OCI-LY7 (cell line): ENCODE results near the gene PPP2R3A. TPM values are rescaled to one million over a fixed set of nuclear protein-coding genes. Genes with fewer than 3 reads are reported as not detected.

Source experiments
- BruUV-seq: library from RNA; stranded (reverse); fragments of 400-500 nt; replicated peaks from 2 replicates; lab custom pipeline; 2021; lab: Mats Ljungman, UMichigan
- CTCF ChIA-PET: fragments of 300-600 bp; sonication (Branson Sonifier 250); formaldehyde crosslinking; loops from one replicate; lab custom pipeline; 2022; ENCODE audit warnings: antibody characterized with exemption; ENCODE audit not compliant: unreplicated experiment; lab: Charles Lee
- POLR2A ChIA-PET: fragments of 300-600 bp; sonication (Branson Sonifier 250); formaldehyde crosslinking; loops from one replicate; lab custom pipeline; 2022; ENCODE audit warnings: antibody characterized with exemption; lab: Charles Lee
- DNase-seq: peaks from one replicate; pipeline ENCODE4 v3.0.0-alpha.2; 2015; ENCODE audit warnings: low spot score
- H2AFZ ChIP-seq: fragments of 200-600 bp; sonication (generic), shearing (Covaris generic); 2 replicates; pipeline ENCODE4 v1.6.1; 2014; ENCODE audit warnings: mild to moderate bottlenecking, antibody characterized with exemption, low read length, moderate library complexity
- H3K27ac ChIP-seq: fragments of 200-600 bp; sonication (generic); 2 replicates; pipeline ENCODE4 v1.5.1; 2014; ENCODE audit warnings: mixed run types, low read depth, mild to moderate bottlenecking, moderate library complexity, low read length, inconsistent platforms; ENCODE audit not compliant: poor library complexity, severe bottlenecking
- H3K36me3 ChIP-seq: fragments of 200-600 bp; sonication (generic); 2 replicates; pipeline ENCODE4 v1.6.1; 2014; ENCODE audit warnings: mild to moderate bottlenecking, antibody characterized with exemption, low read length, moderate library complexity, mixed read lengths; ENCODE audit not compliant: insufficient read depth
- H3K4me1 ChIP-seq: fragments of 200-600 bp; sonication (generic); 2 replicates; pipeline ENCODE4 v1.5.1; 2014; ENCODE audit warnings: mild to moderate bottlenecking, low read length; ENCODE audit not compliant: insufficient read depth, poor library complexity, severe bottlenecking
- H3K4me2 ChIP-seq: fragments of 200-600 bp; sonication (generic); 2 replicates; pipeline ENCODE4 v1.6.1; 2014; ENCODE audit warnings: mild to moderate bottlenecking, low read length
- H3K4me3 ChIP-seq: fragments of 200-600 bp; sonication (generic); 2 replicates; pipeline ENCODE4 v1.5.1; 2014; ENCODE audit warnings: mild to moderate bottlenecking, low read depth, low read length; ENCODE audit not compliant: poor library complexity, severe bottlenecking
- H3K79me2 ChIP-seq: fragments of 200-600 bp; sonication (generic); 2 replicates; pipeline ENCODE4 v1.6.1; 2016; ENCODE audit warnings: low read depth, mild to moderate bottlenecking, low read length, moderate library complexity, mixed read lengths; ENCODE audit not compliant: insufficient read depth
- H3K9me2 ChIP-seq: fragments of 200-600 bp; sonication (generic); 2 replicates; pipeline ENCODE4 v1.6.1; 2016; ENCODE audit warnings: mild to moderate bottlenecking, low read length, mixed read lengths; ENCODE audit not compliant: insufficient read depth
- H3K9me3 ChIP-seq: fragments of 200-600 bp; sonication (generic); 2 replicates; pipeline ENCODE4 v1.6.1; 2014; ENCODE audit warnings: mild to moderate bottlenecking, mixed run types, low read length, mixed read lengths
- H4K20me1 ChIP-seq: fragments of 200-600 bp; sonication (generic); 2 replicates; pipeline ENCODE4 v1.6.1; 2014; ENCODE audit warnings: mild to moderate bottlenecking, antibody characterized with exemption, low read length, moderate library complexity, mixed read lengths; ENCODE audit not compliant: insufficient read depth
- CTCF ChIP-seq: fragments of 200-600 bp; sonication (generic); conservative IDR thresholded peaks from 2 replicates; pipeline ENCODE4 v1.5.1; 2014; ENCODE audit warnings: mild to moderate bottlenecking, antibody characterized with exemption, low read length, moderate library complexity, mixed read lengths
- EZH2phosphoT487 ChIP-seq: fragments of 200-600 bp; sonication (generic); IDR thresholded peaks from 2 replicates; pipeline ENCODE4 v1.6.1; 2018; ENCODE audit warnings: low read depth, borderline replicate concordance, mild to moderate bottlenecking, mixed run types, antibody characterized with exemption, low read length, moderate library complexity, mixed read lengths
- intact Hi-C: fragments of 100-400 bp; cut with micrococcal nuclease; formaldehyde crosslinking; loops from one replicate; pipeline ENCODE4 v1.10.0; 2022; ENCODE audit not compliant: unreplicated experiment
- total RNA-seq, 2 experiments: library from RNA; depleted of rRNA in 1 of 2; stranded (reverse); fragments of >200 nt in 1 of 2; shearing (Covaris generic) in 1 of 2; gene quantifications; 2 replicates each; pipeline ENCODE4 v1.2.3, GENCODE V29; 2014 to 2022

The PPP2R3A gene
- total RNA-seq, 2 experiments from 2014 or later: 0.22 to 0.27 TPM

DNA sequence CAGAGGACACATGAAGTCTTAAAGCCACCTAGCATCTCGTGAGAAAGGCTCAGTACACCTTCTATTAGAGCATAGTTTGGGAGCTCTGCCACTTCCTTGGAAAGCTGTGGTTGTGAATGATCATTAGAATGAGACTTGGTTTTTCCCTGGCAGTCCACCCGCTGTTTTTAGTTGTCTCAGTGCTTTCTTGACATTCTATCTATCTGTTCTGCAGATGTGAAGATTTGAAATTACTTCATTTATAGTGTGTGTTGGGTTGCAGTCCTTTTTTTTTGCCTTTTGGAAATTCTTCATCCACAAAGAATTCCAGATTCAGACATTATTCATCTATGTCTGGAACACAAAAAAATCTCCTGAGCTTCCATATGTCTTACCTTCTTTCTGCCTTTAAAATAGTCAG, 23.7 kb downstream of the PPP2R3A start:
- no TSS peak for BruUV-seq
- intact Hi-C loops: no loop called here
- no peak overlapping the region for H2AFZ ChIP-seq
- no peak overlapping the region for H3K4me2 ChIP-seq
- H3K27ac ChIP-seq: no peak overlapping the region
- no peak overlapping the region for H3K4me3 ChIP-seq
- H4K20me1 ChIP-seq: no peaks in the 10 kb centered on the region
- no peaks in the 10 kb centered on the region for H3K79me2 ChIP-seq
- H3K9me3 ChIP-seq: no peaks in the 10 kb centered on the region
- TF ChIP-seq CTCF (no peak), EZH2phosphoT487 (no peak)
- ChIA-PET CTCF (no interaction called here), POLR2A (interaction anchor here (0.5 to 1.3 kb wide), 3 partner anchors 8 to 565 kb away, joined by 4 to 5 read pairs (median 4); no protein-coding TSS in a partner anchor)
- no peaks in the 10 kb centered on the region for H3K4me1 ChIP-seq
- H3K36me3 ChIP-seq: no peaks in the 10 kb centered on the region
- no peaks in the 10 kb centered on the region for H3K9me2 ChIP-seq
- no peak for DNase-seq

DNA sequence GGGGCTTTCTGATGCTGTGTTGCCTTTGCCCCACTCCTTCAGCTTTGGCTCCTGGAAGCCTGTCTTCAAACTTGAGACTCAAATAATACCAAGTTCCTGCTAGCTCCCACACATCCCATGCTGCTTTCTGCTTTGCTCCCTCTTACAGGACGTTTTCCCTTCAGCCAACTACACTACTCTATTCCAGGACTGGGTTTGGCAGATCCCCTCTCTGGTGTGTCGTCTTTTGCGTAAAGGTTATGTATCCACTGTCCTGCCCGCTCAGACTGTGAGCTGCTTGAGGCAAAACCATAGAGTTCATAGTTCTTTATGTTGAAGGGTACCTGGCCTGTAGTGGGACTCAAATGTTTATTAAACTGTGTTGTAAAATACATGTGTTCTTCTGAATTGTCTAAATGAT, 25.4 kb downstream of the PPP2R3A start:
- Histone ChIP-seq H4K20me1 (no peaks in the 10 kb centered on the region), H2AFZ (no peak overlapping the region), H3K36me3 (no peaks in the 10 kb centered on the region), H3K79me2 (no peaks in the 10 kb centered on the region), H3K4me2 (no peak overlapping the region), H3K9me3 (no peaks in the 10 kb centered on the region), H3K27ac (no peak overlapping the region), H3K4me1 (no peaks in the 10 kb centered on the region), H3K4me3 (no peak overlapping the region), H3K9me2 (no peaks in the 10 kb centered on the region)
- intact Hi-C loops: no loop called here
- ChIA-PET CTCF (no interaction called here), POLR2A (no interaction called here)
- BruUV-seq: no TSS peak
- no peak for DNase-seq
- TF ChIP-seq EZH2phosphoT487: no peak
- no peak for TF ChIP-seq CTCF

GRCh38 chr3:135991621-135992020, 26.1 kb downstream of the PPP2R3A start:
- CTCF ChIA-PET: no interaction called here

More at GRCh38 chr3:135991621-135992020, 26.1 kb downstream of the PPP2R3A start:
- no peaks in the 10 kb centered on the region for H3K79me2 ChIP-seq
- no peak overlapping the region for H3K4me3 ChIP-seq
- intact Hi-C loops: no loop called here
- TF ChIP-seq CTCF (no peak), EZH2phosphoT487 (no peak)
- H3K9me2 ChIP-seq: no peaks in the 10 kb centered on the region
- H4K20me1 ChIP-seq: no peaks in the 10 kb centered on the region
- POLR2A ChIA-PET: interaction anchor here (0.6 kb wide), 1 partner anchor 13 kb away, joined by 3 read pairs; no protein-coding TSS in a partner anchor
- no peaks in the 10 kb centered on the region for H3K9me3 ChIP-seq
- H3K4me2 ChIP-seq: no peak overlapping the region
- BruUV-seq: no TSS peak
- H3K27ac ChIP-seq: no peak overlapping the region
- no peaks in the 10 kb centered on the region for H3K4me1 ChIP-seq
- no peak overlapping the region for H2AFZ ChIP-seq
- no peaks in the 10 kb centered on the region for H3K36me3 ChIP-seq
- DNase-seq: no peak
